Activated T-cell treated with anti-CD3 and anti-CD28 coated beads for 4 hours (primary cell): ENCODE data around the gene ABCG4.

Experiments used
- DNase-seq: peaks from one replicate; pipeline ENCODE4 v3.0.0-alpha.2; 2020

Gene ABCG4

DNA sequence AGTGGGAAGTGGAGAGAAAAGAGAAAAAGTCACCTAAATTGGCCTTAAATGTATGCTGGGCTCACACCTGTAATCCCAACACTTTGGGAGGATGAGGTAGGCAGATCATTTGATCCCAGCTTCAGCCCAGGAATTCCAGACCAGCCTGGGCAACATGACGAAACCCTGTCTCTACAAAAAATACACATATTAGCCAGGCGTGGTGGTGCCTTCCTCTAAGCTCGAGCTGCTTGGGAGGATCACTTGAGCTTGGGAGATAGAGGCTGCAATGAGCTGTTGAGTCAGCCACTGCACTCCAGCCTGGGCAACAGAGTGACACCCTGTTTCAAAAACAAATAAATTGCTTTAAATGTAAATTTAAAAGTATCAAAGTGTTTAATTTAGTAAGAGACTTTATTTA lies 61.2 kb downstream of the ABCG4 start:
- no peak for DNase-seq
